LNCAP (cell line): ENCODE measurements around the gene ATRIP.

Experiments
- TF ChIP-seq, protein P1 (sequence below): fragments of 450-650 bp; IDR thresholded peaks from 2 replicates; pipeline ENCODE4 v1.5.1; 2017; ENCODE audit warnings: mild to moderate bottlenecking

Gene ATRIP

DNA sequence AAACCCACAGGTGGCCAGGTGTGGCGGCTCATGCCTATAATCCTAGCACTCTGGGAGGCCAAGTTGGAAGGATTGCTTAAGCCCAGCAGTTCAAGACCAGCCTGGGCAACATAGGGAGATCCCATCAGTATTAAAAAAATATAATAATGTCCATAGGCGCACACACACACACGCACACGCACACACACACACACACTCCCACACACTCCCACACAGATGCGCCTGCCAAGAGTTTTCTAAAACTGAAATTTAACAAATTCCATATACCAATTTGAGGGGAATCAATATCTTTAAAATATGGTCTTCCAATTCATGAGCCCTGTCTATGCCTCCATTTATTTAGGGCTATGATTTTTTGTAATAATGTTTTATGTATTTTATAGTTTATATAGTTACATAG is 40.4 kb downstream of the ATRIP start:
- TF ChIP-seq, protein P1, sequence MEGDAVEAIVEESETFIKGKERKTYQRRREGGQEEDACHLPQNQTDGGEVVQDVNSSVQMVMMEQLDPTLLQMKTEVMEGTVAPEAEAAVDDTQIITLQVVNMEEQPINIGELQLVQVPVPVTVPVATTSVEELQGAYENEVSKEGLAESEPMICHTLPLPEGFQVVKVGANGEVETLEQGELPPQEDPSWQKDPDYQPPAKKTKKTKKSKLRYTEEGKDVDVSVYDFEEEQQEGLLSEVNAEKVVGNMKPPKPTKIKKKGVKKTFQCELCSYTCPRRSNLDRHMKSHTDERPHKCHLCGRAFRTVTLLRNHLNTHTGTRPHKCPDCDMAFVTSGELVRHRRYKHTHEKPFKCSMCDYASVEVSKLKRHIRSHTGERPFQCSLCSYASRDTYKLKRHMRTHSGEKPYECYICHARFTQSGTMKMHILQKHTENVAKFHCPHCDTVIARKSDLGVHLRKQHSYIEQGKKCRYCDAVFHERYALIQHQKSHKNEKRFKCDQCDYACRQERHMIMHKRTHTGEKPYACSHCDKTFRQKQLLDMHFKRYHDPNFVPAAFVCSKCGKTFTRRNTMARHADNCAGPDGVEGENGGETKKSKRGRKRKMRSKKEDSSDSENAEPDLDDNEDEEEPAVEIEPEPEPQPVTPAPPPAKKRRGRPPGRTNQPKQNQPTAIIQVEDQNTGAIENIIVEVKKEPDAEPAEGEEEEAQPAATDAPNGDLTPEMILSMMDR, result no peak

GRCh38 chr3:48492461-48493202 is 46.1 kb downstream of the ATRIP start:
- TF ChIP-seq, protein P1, result no peak

- TF ChIP-seq, protein P1, result no peak
Observed at GRCh38 chr3:48493203-48493501, 46.6 kb downstream of the ATRIP start.

GRCh38 chr3:48500656-48501055 is 54.1 kb downstream of the ATRIP start:
- TF ChIP-seq, protein P1, result no peak

- TF ChIP-seq, protein P1, result no peak
Observed at GRCh38 chr3:48501196-48501595, 54.7 kb downstream of the ATRIP start.

GRCh38 chr3:48502121-48502520 is 55.6 kb downstream of the ATRIP start:
- TF ChIP-seq, protein P1, result no peak

GRCh38 chr3:48502728-48503168 is 56.2 kb downstream of the ATRIP start:
- TF ChIP-seq, protein P1, result no peak
